Keratinocyte (primary cell): Measurements from ENCODE around the gene SLC35B4. TPM values are rescaled to one million over a fixed set of nuclear protein-coding genes. Genes with fewer than 3 reads are reported as not detected.
A peak's percentile ranks its signal among the peaks of the same experiment; 100 is the strongest.

Experiments used
- DNase-seq: peaks from one replicate; pipeline ENCODE4 v3.0.0-alpha.2; 2011; ENCODE audit warnings: low read depth, missing footprints, low spot score
- FAIRE-seq: peaks from 2 replicates; lab custom pipeline; 2011; peaks lifted over from hg19 to GRCh38; lab: Jason Lieb, UNC
- H2AFZ ChIP-seq: 2 replicates; pipeline ENCODE4 v1.6.0; 2012; ENCODE audit warnings: low read length, control low read depth, inconsistent platforms; ENCODE audit not compliant: control insufficient read depth
- H3K27ac ChIP-seq: 2 replicates; pipeline ENCODE4 v1.5.1; 2011; ENCODE audit warnings: low read length; ENCODE audit not compliant: control insufficient read depth, insufficient read depth
- H3K27me3 ChIP-seq: 3 replicates; pipeline ENCODE4 v1.6.0; 2011; ENCODE audit warnings: low read length; ENCODE audit not compliant: control insufficient read depth, insufficient read depth; ENCODE audit errors: extremely low read depth
- H3K36me3 ChIP-seq, 2 experiments: 2 replicates in 1 of 2; 3 replicates in 1 of 2; pipeline ENCODE4 v1.5.1; 2011; ENCODE audit warnings: low read length in 2 of 2, mild to moderate bottlenecking in 1 of 2; ENCODE audit not compliant: control insufficient read depth in 2 of 2, insufficient read depth in 2 of 2; ENCODE audit errors: extremely low read depth in 1 of 2
- H3K4me1 ChIP-seq: 3 replicates; pipeline ENCODE4 v1.5.1; 2011; ENCODE audit warnings: low read length; ENCODE audit not compliant: control insufficient read depth, insufficient read depth; ENCODE audit errors: extremely low read depth
- H3K4me2 ChIP-seq: 3 replicates; pipeline ENCODE4 v1.6.0; 2011; ENCODE audit warnings: low read depth, low read length; ENCODE audit not compliant: control insufficient read depth, insufficient read depth; ENCODE audit errors: extremely low read depth
- H3K4me3 ChIP-seq, 3 experiments: fragments of 200-600 bp in 1 of 3; sonication (generic) in 1 of 3; 2 replicates in 2 of 3; 3 replicates in 1 of 3; pipeline ENCODE4 v1.5.1; 2011 to 2016; ENCODE audit warnings: low read length in 3 of 3, mild to moderate bottlenecking in 3 of 3, control low read depth in 2 of 3, inconsistent platforms in 1 of 3, low read depth in 1 of 3, mixed read lengths in 1 of 3, mixed run types in 1 of 3, moderate library complexity in 1 of 3; ENCODE audit not compliant: control insufficient read depth in 2 of 3, insufficient read depth in 2 of 3; ENCODE audit errors: extremely low read depth in 1 of 3
- H3K79me2 ChIP-seq: 2 replicates; pipeline ENCODE4 v1.6.0; 2012; ENCODE audit warnings: low read length; ENCODE audit not compliant: control insufficient read depth, insufficient read depth
- H3K9ac ChIP-seq: 3 replicates; pipeline ENCODE4 v1.6.0; 2011; ENCODE audit warnings: low read length; ENCODE audit not compliant: control insufficient read depth, insufficient read depth; ENCODE audit errors: extremely low read depth
- H3K9me1 ChIP-seq: 3 replicates; pipeline ENCODE4 v1.6.0; 2011; ENCODE audit warnings: low read length; ENCODE audit not compliant: control insufficient read depth, insufficient read depth; ENCODE audit errors: extremely low read depth
- H3K9me3 ChIP-seq: 2 replicates; pipeline ENCODE4 v1.5.1; 2012; ENCODE audit warnings: low read depth, low read length; ENCODE audit not compliant: control insufficient read depth
- H4K20me1 ChIP-seq: 3 replicates; pipeline ENCODE4 v1.6.0; 2011; ENCODE audit warnings: low read length; ENCODE audit not compliant: control insufficient read depth, insufficient read depth; ENCODE audit errors: extremely low read depth
- CTCF ChIP-seq, 3 experiments: IDR thresholded peaks in 1 of 3; conservative IDR thresholded peaks in 1 of 3; optimal IDR thresholded peaks in 1 of 3; 2 replicates in 2 of 3; 3 replicates in 1 of 3; pipeline versions ENCODE3 to v1.5.1; 2011; ENCODE audit warnings: low read length in 3 of 3, mild to moderate bottlenecking in 3 of 3, moderate library complexity in 2 of 3, control low read depth in 1 of 3, inconsistent platforms in 1 of 3; ENCODE audit not compliant: insufficient read depth in 2 of 3; ENCODE audit errors: extremely low read depth in 1 of 3
- EZH2 ChIP-seq: IDR thresholded peaks from one replicate; pipeline ENCODE4 v1.6.1; 2012; ENCODE audit warnings: inconsistent platforms, mild to moderate bottlenecking, low read length, moderate library complexity
- dilution Hi-C: fragments of 300-500 bp; cut with MboI; formaldehyde crosslinking; loops from one replicate; pipeline ENCODE4 v1.7.0; 2020; ENCODE audit warnings: low sequenced_read_pairs; ENCODE audit not compliant: extremely low pct_ligation_motif_present
- polyA plus RNA-seq, 5 experiments: library from polyadenylated mRNA; depleted of rRNA in 3 of 5; stranded (reverse) in 3 of 5; stranded (forward) in 1 of 5; unstranded in 1 of 5; fragments of >200 nt; gene quantifications; 1 replicate in 1 of 5; 2 replicates in 3 of 5; 3 replicates in 1 of 5; pipeline versions ENCODE4 v1.2.1 to v1.2.3, GENCODE V29; 2011 to 2012; ENCODE audit warnings: missing spikeins in 2 of 5, low read depth in 1 of 5, low replicate concordance in 1 of 5

Gene SLC35B4
- polyA plus RNA-seq, 1 donor (not counting 4 experiments of a cell fraction or from before 2014, with no cell fraction given), result 18.6 TPM

GRCh38 chr7:134315679-134316538 lies 821 bp downstream of the SLC35B4 start:
- dilution Hi-C loops, result no loop called here
- FAIRE-seq, result no peak

GRCh38 chr7:134313543-134313942 lies 3.2 kb downstream of the SLC35B4 start:
- FAIRE-seq (no peak), DNase-seq (no peak)
- no peak overlapping the region for H3K27ac ChIP-seq
- H4K20me1 ChIP-seq, result no peaks in the 10 kb centered on the region
- no peak overlapping the region for H3K9ac ChIP-seq
- no peak overlapping the region for H3K4me2 ChIP-seq
- no peak for TF ChIP-seq CTCF (optimal IDR thresholded peaks at IDR 0.05 in 1 of 3, IDR thresholded peaks at IDR 0.05 in 1 of 3, conservative IDR thresholded peaks at IDR 0.05 in 1 of 3; ENCODE audit: extremely low read depth in 1 of 3, insufficient read depth in 2 of 3, low read length in 3 of 3)
- TF ChIP-seq EZH2, result no peak
- peaks cover 9% of the 10 kb centered on the region for H3K79me2 ChIP-seq
- no peaks in the 10 kb centered on the region for H3K36me3 ChIP-seq
- dilution Hi-C loops, result no loop called here
- peaks cover 13% of the 10 kb centered on the region for H3K4me1 ChIP-seq
- H3K9me1 ChIP-seq, result no peaks in the 10 kb centered on the region
- H2AFZ ChIP-seq, result no peak overlapping the region
- no peak overlapping the region for H3K4me3 ChIP-seq
- no peaks in the 10 kb centered on the region for H3K9me3 ChIP-seq
- no peaks in the 10 kb centered on the region for H3K27me3 ChIP-seq

More at GRCh38 chr7:134315679-134316538, 821 bp downstream of the SLC35B4 start:
- H3K36me3 ChIP-seq, result no peaks in the 10 kb centered on the region
- H4K20me1 ChIP-seq, result no peaks in the 10 kb centered on the region
- H2AFZ ChIP-seq, result peak overlapping the region; percentile 56
- no peaks in the 10 kb centered on the region for H3K9me3 ChIP-seq
- TF ChIP-seq EZH2, result no peak
- no peak for TF ChIP-seq CTCF (optimal IDR thresholded peaks at IDR 0.05 in 1 of 3, IDR thresholded peaks at IDR 0.05 in 1 of 3, conservative IDR thresholded peaks at IDR 0.05 in 1 of 3; ENCODE audit: extremely low read depth in 1 of 3, insufficient read depth in 2 of 3, low read length in 3 of 3)
- H3K4me2 ChIP-seq, result peak overlapping the region; percentile 59
- H3K27me3 ChIP-seq, result no peaks in the 10 kb centered on the region
- no peaks in the 10 kb centered on the region for H3K9me1 ChIP-seq
- peak overlapping the region; percentile 81 for H3K9ac ChIP-seq
- peak overlapping the region; percentile 55 for H3K27ac ChIP-seq
- no peak for DNase-seq
- peaks cover 13% of the 10 kb centered on the region for H3K4me1 ChIP-seq
- peak overlapping the region; percentile 57 to 95 (median 61) for H3K4me3 ChIP-seq
- H3K79me2 ChIP-seq, result peaks cover 9% of the 10 kb centered on the region
